Upper lobe of left lung (tissue), 6 donors: ENCODE measurements around the gene UPP1. TPM values are rescaled to one million over a fixed set of nuclear protein-coding genes. Genes with fewer than 3 reads are reported as not detected.
"Not testable (repeated sequence)": the region's sequence is repeated elsewhere in the genome, so short reads cannot be mapped to it uniquely, and the experiment has no call there.

Experiments used
- ATAC-seq, 2 donors: fragments of 200-7000 bp; cut with Tn5 transposase; one replicate each; pipeline ENCODE4 v1.9.1; 2022; ENCODE audit warnings: mild to moderate bottlenecking in 2 of 2, moderate library complexity in 2 of 2; ENCODE audit not compliant: low FRiP score in 2 of 2
- DNase-seq, 2 donors: peaks; one replicate each; pipeline ENCODE4 v3.0.0-alpha.2; 2019 to 2020
- H3K27ac ChIP-seq, 4 donors: fragments of 200-600 bp; sonication (generic); one replicate each; pipeline ENCODE4 v1.5.1; 2016 to 2019
- H3K27me3 ChIP-seq, 4 donors: fragments of 200-600 bp; sonication (generic); one replicate each; pipeline ENCODE4 v1.5.1; 2017 to 2019
- H3K36me3 ChIP-seq, 4 donors: fragments of 200-600 bp; sonication (generic); one replicate each; pipeline ENCODE4 v1.5.1; 2016 to 2019
- H3K4me1 ChIP-seq, 4 donors: fragments of 200-600 bp; sonication (generic); one replicate each; pipeline ENCODE4 v1.5.1; 2018 to 2019
- H3K4me3 ChIP-seq, 4 donors: fragments of 200-600 bp; sonication (generic); one replicate each; pipeline ENCODE4 v1.5.1; 2017 to 2019; ENCODE audit warnings: mild to moderate bottlenecking in 2 of 4, moderate library complexity in 1 of 4
- H3K9me3 ChIP-seq, 4 donors: fragments of 200-600 bp; sonication (generic); one replicate each; pipeline ENCODE4 v1.5.1; 2018 to 2019
- CTCF ChIP-seq, 6 experiments: fragments of 450-650 bp in 4 of 6; fragments of 200-600 bp in 2 of 6; sonication (generic) in 2 of 6; IDR thresholded peaks; one replicate each; pipeline ENCODE4 v1.5.1; 2016 to 2019; ENCODE audit warnings: antibody characterized with exemption in 6 of 6
- EP300 ChIP-seq, 4 donors: sonication (generic); formaldehyde crosslinking; IDR thresholded peaks; one replicate each; pipeline ENCODE4 v1.5.1; 2017; ENCODE audit warnings: antibody characterized with exemption in 4 of 4, control low read depth in 2 of 4
- POLR2A ChIP-seq, 4 donors: fragments of 450-650 bp; IDR thresholded peaks; one replicate each; pipeline ENCODE4 v1.5.1; 2016 to 2017; ENCODE audit warnings: antibody characterized with exemption in 4 of 4, mild to moderate bottlenecking in 2 of 4
- POLR2AphosphoS5 ChIP-seq, 2 donors: sonication (generic); formaldehyde crosslinking; IDR thresholded peaks; one replicate each; pipeline ENCODE4 v1.5.1; 2017; ENCODE audit warnings: antibody characterized with exemption in 2 of 2
- WGBS, 2 donors: methylation state at CpG; one replicate each; pipeline ENCODE4 v1.1.5; 2017 to 2018; 5-methylcytosine and 5-hydroxymethylcytosine counted together
- total RNA-seq, 6 donors: library from RNA; depleted of rRNA in 4 of 6; stranded (reverse); fragments of >200 nt in 4 of 6; gene quantifications; one replicate each; pipeline versions ENCODE4 v1.1.0 to v1.2.1, GENCODE V29; 2016 to 2021
- donor health status: DM: no; HTN: no; CAD: no; lungs with moderate emphysema.
- donor health status: DM: no; HTN: yes; CAD: no; lungs with severe emphysema.

The UPP1 gene
- total RNA-seq, 6 donors from 2014 or later, result 30.6 to 107 (median 72.0) TPM

GRCh38 chr7:48139459-48139858 lies 50.4 kb downstream of the UPP1 start:
- TF ChIP-seq CTCF (IDR thresholded peaks at IDR 0.05) (no peak), EP300 (IDR thresholded peaks at IDR 0.05) (no peak), POLR2A (IDR thresholded peaks at IDR 0.05) (no peak)
- Histone ChIP-seq H3K27me3 (no peaks in the 10 kb centered on the region), H3K27ac (no peak overlapping the region), H3K4me3 (no peak overlapping the region), H3K9me3 (no peaks in the 10 kb centered on the region), H3K36me3 (no peaks in the 10 kb centered on the region), H3K4me1 (peaks cover 0 to 7% (median 2%) of the 10 kb centered on the region in 4 donors)
- 49 to 52% methylated on average over 3 of the region's 3 CpGs for WGBS, 2 donors
- ATAC-seq (no peak), DNase-seq (no peak)

- no peak for TF ChIP-seq EP300 (IDR thresholded peaks at IDR 0.05)
- TF ChIP-seq POLR2AphosphoS5 (IDR thresholded peaks at IDR 0.05), result no peak
- no peak for TF ChIP-seq POLR2A (IDR thresholded peaks at IDR 0.05)
- TF ChIP-seq CTCF (IDR thresholded peaks at IDR 0.05), result no peak
- peaks cover 0 to 7% (median 2%) of the 10 kb centered on the region in 4 donors for H3K4me1 ChIP-seq
- ATAC-seq (no peak), DNase-seq (no peak)
- H3K27me3 ChIP-seq, result no peaks in the 10 kb centered on the region
- H3K4me3 ChIP-seq, result no peak overlapping the region
- no peak overlapping the region for H3K27ac ChIP-seq
- H3K9me3 ChIP-seq, result no peaks in the 10 kb centered on the region
- no peaks in the 10 kb centered on the region for H3K36me3 ChIP-seq
- WGBS, 2 donors, result 69 to 76% methylated on average over 7 of the region's 7 CpGs
Observed at GRCh38 chr7:48140001-48140681, 51.1 kb downstream of the UPP1 start.

GRCh38 chr7:48141521-48141920 lies 52.5 kb downstream of the UPP1 start:
- no peak for TF ChIP-seq POLR2A (IDR thresholded peaks at IDR 0.05)
- no peak for TF ChIP-seq CTCF (IDR thresholded peaks at IDR 0.05)
- TF ChIP-seq EP300 (IDR thresholded peaks at IDR 0.05), result no peak
- no peak for TF ChIP-seq POLR2AphosphoS5 (IDR thresholded peaks at IDR 0.05)
- DNase-seq, result no peak
- ATAC-seq, result no peak
- H3K36me3 ChIP-seq, result no peaks in the 10 kb centered on the region
- peaks cover 0 to 7% (median 2%) of the 10 kb centered on the region in 4 donors for H3K4me1 ChIP-seq
- no peaks in the 10 kb centered on the region for H3K9me3 ChIP-seq
- no peaks in the 10 kb centered on the region for H3K27me3 ChIP-seq
- no peak overlapping the region for H3K27ac ChIP-seq
- no peak overlapping the region for H3K4me3 ChIP-seq
- 53 to 68% methylated on average over 1 of the region's 1 CpG for WGBS, 2 donors

- peaks cover 0 to 7% (median 2%) of the 10 kb centered on the region in 4 donors for H3K4me1 ChIP-seq
- no peak for ATAC-seq
- H3K9me3 ChIP-seq, result no peaks in the 10 kb centered on the region
- no peak for DNase-seq
- no peak overlapping the region for H3K4me3 ChIP-seq
- H3K27ac ChIP-seq, result no peak overlapping the region
- 51 to 65% methylated on average over 4 of the region's 4 CpGs for WGBS, 2 donors
- no peak for TF ChIP-seq POLR2A (IDR thresholded peaks at IDR 0.05)
- TF ChIP-seq POLR2AphosphoS5 (IDR thresholded peaks at IDR 0.05), result no peak
- TF ChIP-seq CTCF (IDR thresholded peaks at IDR 0.05), result no peak
- no peak for TF ChIP-seq EP300 (IDR thresholded peaks at IDR 0.05)
- H3K27me3 ChIP-seq, result no peaks in the 10 kb centered on the region
- H3K36me3 ChIP-seq, result no peaks in the 10 kb centered on the region
Observed at GRCh38 chr7:48144291-48144768, 55.3 kb downstream of the UPP1 start.

- H3K36me3 ChIP-seq, result no peaks in the 10 kb centered on the region
- H3K4me3 ChIP-seq, result no peak overlapping the region
- no peaks in the 10 kb centered on the region for H3K27me3 ChIP-seq
- TF ChIP-seq POLR2AphosphoS5 (IDR thresholded peaks at IDR 0.05), result no peak
- no peak for TF ChIP-seq EP300 (IDR thresholded peaks at IDR 0.05)
- no peak for TF ChIP-seq CTCF (IDR thresholded peaks at IDR 0.05)
- no peak for TF ChIP-seq POLR2A (IDR thresholded peaks at IDR 0.05)
- ATAC-seq (no peak), DNase-seq (no peak)
- WGBS, 2 donors, result 82 to 92% methylated on average over 4 of the region's 4 CpGs
- H3K4me1 ChIP-seq, result no peaks in the 10 kb centered on the region
- no peaks in the 10 kb centered on the region for H3K9me3 ChIP-seq
- H3K27ac ChIP-seq, result no peak overlapping the region
Observed at GRCh38 chr7:48147078-48147591, 58.1 kb downstream of the UPP1 start.

- not testable (repeated sequence) for DNase-seq, H3K4me3 ChIP-seq, H3K36me3 ChIP-seq, ATAC-seq, H3K27ac ChIP-seq, H3K27me3 ChIP-seq, H3K4me1 ChIP-seq, H3K9me3 ChIP-seq
- 63 to 65% methylated on average over 7 of the region's 7 CpGs for WGBS, 2 donors
Observed at GRCh38 chr7:48147690-48148089, 58.6 kb downstream of the UPP1 start.
